OCI-LY3 (cell line): ENCODE data around the gene RPL3.

Source experiments
- EZH2phosphoT487 ChIP-seq: fragments of 200-600 bp; shearing (Covaris generic); IDR thresholded peaks from 2 replicates; pipeline ENCODE4 v1.6.1; 2018; ENCODE audit warnings: antibody characterized with exemption, mixed run types, low read depth
- TF ChIP-seq, protein P1 (sequence below): fragments of 200-600, 300-600 bp; sonication (generic); IDR thresholded peaks from 2 replicates; pipeline ENCODE4 v1.5.1; 2014; ENCODE audit warnings: antibody characterized with exemption, low read length, low read depth

DNA sequence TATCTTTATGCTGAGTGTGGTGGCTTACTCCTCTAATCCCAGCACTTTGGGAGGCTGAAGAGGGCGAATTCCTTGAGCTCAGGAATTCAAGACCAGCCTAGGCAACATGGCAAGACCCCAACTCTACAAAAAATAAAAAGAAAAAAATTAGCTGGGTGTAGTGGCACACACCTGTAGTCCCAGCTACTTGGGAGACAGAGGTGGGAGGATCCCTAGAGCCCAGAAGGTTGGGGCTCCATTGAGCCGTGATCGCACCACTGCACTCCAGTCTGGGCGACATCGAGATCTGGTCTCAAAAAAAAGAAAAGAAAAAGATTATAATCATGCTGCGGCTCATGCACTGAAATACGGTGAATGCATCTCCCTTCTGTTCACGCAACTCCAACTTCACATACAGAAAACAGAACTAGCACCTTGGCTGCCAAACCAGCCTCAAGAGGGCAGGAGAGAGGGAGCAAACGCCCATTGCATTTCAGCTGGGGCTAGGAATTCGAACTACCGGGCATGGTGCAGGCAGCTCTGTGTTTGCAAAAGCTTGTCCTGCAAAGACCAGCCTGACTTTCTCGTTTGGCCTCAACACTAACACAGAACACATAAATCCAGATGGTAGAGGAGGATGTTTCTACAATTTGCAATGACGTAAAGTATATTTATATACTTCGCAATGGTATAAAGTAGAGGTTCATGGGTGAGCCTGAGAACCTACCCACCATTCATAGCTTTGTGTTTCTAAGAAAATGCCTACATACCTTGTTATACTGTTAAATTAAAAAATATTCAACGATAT lies 24.0 kb upstream of the RPL3 start:
- TF ChIP-seq, protein P1, sequence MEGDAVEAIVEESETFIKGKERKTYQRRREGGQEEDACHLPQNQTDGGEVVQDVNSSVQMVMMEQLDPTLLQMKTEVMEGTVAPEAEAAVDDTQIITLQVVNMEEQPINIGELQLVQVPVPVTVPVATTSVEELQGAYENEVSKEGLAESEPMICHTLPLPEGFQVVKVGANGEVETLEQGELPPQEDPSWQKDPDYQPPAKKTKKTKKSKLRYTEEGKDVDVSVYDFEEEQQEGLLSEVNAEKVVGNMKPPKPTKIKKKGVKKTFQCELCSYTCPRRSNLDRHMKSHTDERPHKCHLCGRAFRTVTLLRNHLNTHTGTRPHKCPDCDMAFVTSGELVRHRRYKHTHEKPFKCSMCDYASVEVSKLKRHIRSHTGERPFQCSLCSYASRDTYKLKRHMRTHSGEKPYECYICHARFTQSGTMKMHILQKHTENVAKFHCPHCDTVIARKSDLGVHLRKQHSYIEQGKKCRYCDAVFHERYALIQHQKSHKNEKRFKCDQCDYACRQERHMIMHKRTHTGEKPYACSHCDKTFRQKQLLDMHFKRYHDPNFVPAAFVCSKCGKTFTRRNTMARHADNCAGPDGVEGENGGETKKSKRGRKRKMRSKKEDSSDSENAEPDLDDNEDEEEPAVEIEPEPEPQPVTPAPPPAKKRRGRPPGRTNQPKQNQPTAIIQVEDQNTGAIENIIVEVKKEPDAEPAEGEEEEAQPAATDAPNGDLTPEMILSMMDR, result peak; percentile 92
- TF ChIP-seq EZH2phosphoT487, result no peak
